ENCODE measurements around the gene SKI.

GRCh38 chr1:2291577-2291976 is 63.5 kb downstream of the SKI start:
- TF ChIP-seq CTCF (IDR thresholded peaks at IDR 0.05) (no peak), POLR2A (IDR thresholded peaks at IDR 0.05) (no peak)
